EL (cell line): ENCODE results near the gene TPCN2.
A peak's percentile ranks its signal among the peaks of the same experiment; 100 is the strongest.

ENCODE experiments used
- DNase-seq: peaks from one replicate; pipeline ENCODE4 v3.0.0-alpha.2; 2016

TPCN2 gene

GRCh38 chr11:69171476-69172240 is 122.9 kb downstream of the TPCN2 start:
- DNase-seq: no peak

GRCh38 chr11:69172674-69173073 is 123.9 kb downstream of the TPCN2 start:
- DNase-seq: no peak

GRCh38 chr11:69173331-69173730 is 124.6 kb downstream of the TPCN2 start:
- peak; percentile 30 for DNase-seq

- DNase-seq: peak; percentile 49
Measured at GRCh38 chr11:69173925-69174581, 125.3 kb downstream of the TPCN2 start.

GRCh38 chr11:69174841-69175240 is 126.1 kb downstream of the TPCN2 start:
- DNase-seq: no peak

GRCh38 chr11:69178819-69179482 is 130.2 kb downstream of the TPCN2 start:
- DNase-seq: no peak

GRCh38 chr11:69180226-69180625 is 131.5 kb downstream of the TPCN2 start:
- no peak for DNase-seq

GRCh38 chr11:69180726-69181125 is 132.0 kb downstream of the TPCN2 start:
- no peak for DNase-seq

GRCh38 chr11:69183613-69184012 is 134.9 kb downstream of the TPCN2 start:
- DNase-seq: no peak
